GM21381 (cell line): Measurements from ENCODE around the gene PCGF1.

Source experiments
- ATAC-seq: cut with Tn5 transposase; IDR thresholded peaks from one replicate; pipeline ENCODE4 v1.9.1; 2021; ENCODE audit warnings: mild to moderate bottlenecking, moderate library complexity; ENCODE audit not compliant: unreplicated experiment

The PCGF1 gene

GRCh38 chr2:74537140-74537539, 29.6 kb upstream of the PCGF1 start:
- no peak for ATAC-seq

- ATAC-seq = no peak
Observed at GRCh38 chr2:74536166-74536950, 28.9 kb upstream of the PCGF1 start.

GRCh38 chr2:74535440-74535965, 28.0 kb upstream of the PCGF1 start:
- ATAC-seq = no peak

GRCh38 chr2:74534411-74534810, 26.9 kb upstream of the PCGF1 start:
- no peak for ATAC-seq

- no peak for ATAC-seq
Observed at GRCh38 chr2:74533464-74533863, 26.0 kb upstream of the PCGF1 start.

- no peak for ATAC-seq
Observed at GRCh38 chr2:74532222-74532621, 24.7 kb upstream of the PCGF1 start.

GRCh38 chr2:74531666-74532065, 24.2 kb upstream of the PCGF1 start:
- no peak for ATAC-seq

- ATAC-seq = peak; percentile 27
Observed at GRCh38 chr2:74530239-74531187, 23.0 kb upstream of the PCGF1 start.

- peak; percentile 80 for ATAC-seq
Observed at GRCh38 chr2:74529357-74530238, 22.1 kb upstream of the PCGF1 start, which contains the start of the genes AUP1 and HTRA2. AUP1 (minus strand) TSS chr2:74529706; CDS start chr2:74529629, 77 bp downstream. HTRA2 (plus strand) TSS chr2:74529933; CDS start chr2:74530007, 74 bp downstream.

GRCh38 chr2:74528600-74529356, 21.3 kb upstream of the PCGF1 start:
- ATAC-seq = peak; percentile 6

GRCh38 chr2:74527741-74528140, 20.2 kb upstream of the PCGF1 start:
- ATAC-seq = no peak

GRCh38 chr2:74526649-74527230, 19.2 kb upstream of the PCGF1 start:
- ATAC-seq = no peak

- ATAC-seq = no peak
Observed at GRCh38 chr2:74525717-74526648, 18.5 kb upstream of the PCGF1 start, which contains the start of gene DQX1. DQX1 (minus strand) TSS chr2:74526231; CDS start chr2:74525729, 502 bp downstream.

GRCh38 chr2:74524955-74525716, 17.6 kb upstream of the PCGF1 start:
- no peak for ATAC-seq

- ATAC-seq = no peak
Observed at GRCh38 chr2:74524005-74524404, 16.5 kb upstream of the PCGF1 start.

- no peak for ATAC-seq
Observed at GRCh38 chr2:74522516-74522915, 15.0 kb upstream of the PCGF1 start.

- ATAC-seq = no peak
Observed at GRCh38 chr2:74516650-74517049, 9.2 kb upstream of the PCGF1 start.
